OCI-LY1 (cell line): ENCODE data around the gene ATG7.
A peak's percentile ranks its signal among the peaks of the same experiment; 100 is the strongest.

ENCODE experiments used
- H2AFZ ChIP-seq: fragments of 200-600 bp; sonication (generic), shearing (Covaris generic); 2 replicates; pipeline ENCODE4 v1.6.0; 2014; ENCODE audit warnings: antibody characterized with exemption, mild to moderate bottlenecking, low read length
- H3F3A ChIP-seq: fragments of 200-600 bp; sonication (generic), shearing (Covaris generic); 2 replicates; pipeline ENCODE4 v1.6.0; 2014; ENCODE audit warnings: mild to moderate bottlenecking, antibody characterized with exemption, low read length, moderate library complexity; ENCODE audit not compliant: insufficient read depth
- H3K27ac ChIP-seq: fragments of 200-600 bp; sonication (generic); 2 replicates; pipeline ENCODE4 v1.5.1; 2014; ENCODE audit warnings: low read length, mixed run types, mild to moderate bottlenecking, low read depth; ENCODE audit not compliant: poor library complexity, severe bottlenecking
- H3K27me3 ChIP-seq: fragments of 200-600 bp; sonication (generic); 2 replicates; pipeline ENCODE4 v1.6.0; 2014; ENCODE audit warnings: antibody characterized with exemption, mild to moderate bottlenecking, low read length, moderate library complexity; ENCODE audit not compliant: insufficient read depth
- H3K36me3 ChIP-seq: fragments of 200-600 bp; sonication (generic); 2 replicates; pipeline ENCODE4 v1.6.1; 2014; ENCODE audit warnings: mild to moderate bottlenecking, antibody characterized with exemption, low read length, moderate library complexity, mixed read lengths; ENCODE audit not compliant: insufficient read depth
- H3K4me1 ChIP-seq: fragments of 200-600 bp; sonication (generic); 2 replicates; pipeline ENCODE4 v1.5.1; 2014; ENCODE audit warnings: mild to moderate bottlenecking, low read length, moderate library complexity; ENCODE audit not compliant: insufficient read depth, severe bottlenecking
- H3K4me2 ChIP-seq: fragments of 200-600 bp; sonication (generic), shearing (Covaris generic); 2 replicates; pipeline ENCODE4 v1.6.1; 2014; ENCODE audit warnings: low read length
- H3K4me3 ChIP-seq: fragments of 200-600 bp; sonication (generic); 2 replicates; pipeline ENCODE4 v1.5.1; 2014; ENCODE audit warnings: low read length, low read depth, mild to moderate bottlenecking, mixed read lengths; ENCODE audit not compliant: poor library complexity, severe bottlenecking
- H3K79me2 ChIP-seq: fragments of 200-600 bp; shearing (Covaris generic); 2 replicates; pipeline ENCODE4 v1.6.1; 2016; ENCODE audit warnings: mixed run types, low read length, mixed read lengths; ENCODE audit not compliant: insufficient read depth
- H3K9ac ChIP-seq: fragments of 200-600 bp; sonication (generic), shearing (Covaris generic); 2 replicates; pipeline ENCODE4 v1.6.1; 2014; ENCODE audit warnings: mild to moderate bottlenecking, low read length, mixed read lengths
- H3K9me2 ChIP-seq: fragments of 200-600 bp; sonication (generic), shearing (Covaris generic); 2 replicates; pipeline ENCODE4 v1.6.1; 2014; ENCODE audit warnings: low read depth, mild to moderate bottlenecking, low read length, mixed read lengths
- H3K9me3 ChIP-seq: fragments of 200-600 bp; shearing (Covaris generic); 2 replicates; pipeline ENCODE4 v1.6.1; 2014; ENCODE audit warnings: low read length, mixed read lengths
- H4K20me1 ChIP-seq: fragments of 200-600 bp; sonication (generic), shearing (Covaris generic); 2 replicates; pipeline ENCODE4 v1.6.0; 2016; ENCODE audit warnings: mild to moderate bottlenecking, low read length; ENCODE audit not compliant: insufficient read depth
- CTCF ChIP-seq: fragments of 200-600 bp; sonication (generic), shearing (Covaris generic); IDR thresholded peaks from 2 replicates; pipeline ENCODE4 v1.5.1; 2017; ENCODE audit warnings: mild to moderate bottlenecking, antibody characterized with exemption, low read length, moderate library complexity, mixed read lengths
- EZH2 ChIP-seq: fragments of 200-600 bp; sonication (generic), shearing (Covaris generic); IDR thresholded peaks from 2 replicates; pipeline ENCODE4 v1.8.0; 2017; ENCODE audit warnings: borderline replicate concordance, mixed run types, mild to moderate bottlenecking, antibody characterized with exemption, low read length, moderate library complexity, mixed read lengths

Gene ATG7

GRCh38 chr3:11269007-11269406, 3.2 kb upstream of the ATG7 start:
- Histone ChIP-seq H2AFZ (no peak overlapping the region), H3K9me2 (no peaks in the 10 kb centered on the region), H3K9ac (no peak overlapping the region), H3K79me2 (peaks cover 15% of the 10 kb centered on the region), H3K4me3 (no peak overlapping the region), H3K4me1 (peaks cover 16% of the 10 kb centered on the region), H3K27me3 (no peaks in the 10 kb centered on the region), H3K4me2 (no peak overlapping the region), H3K9me3 (no peaks in the 10 kb centered on the region), H3K36me3 (peaks cover under 1% of the 10 kb centered on the region; the same call in 1 of the 2 replicates), H3F3A (no peaks in the 10 kb centered on the region), H4K20me1 (no peaks in the 10 kb centered on the region), H3K27ac (no peak overlapping the region)
- TF ChIP-seq EZH2 (no peak), CTCF (no peak)

GRCh38 chr3:11272906-11273574, 843 bp downstream of the ATG7 start:
- Histone ChIP-seq H3K9ac (peak overlapping the region; percentile 91), H3K27ac (peak overlapping the region; percentile 5), H3K4me3 (peak overlapping the region; percentile 86), H3K9me3 (no peaks in the 10 kb centered on the region), H3K27me3 (no peaks in the 10 kb centered on the region), H4K20me1 (no peaks in the 10 kb centered on the region), H3K9me2 (no peaks in the 10 kb centered on the region), H3K36me3 (peaks cover 16% of the 10 kb centered on the region; the same call in 1 of the 2 replicates), H2AFZ (no peak overlapping the region), H3F3A (no peaks in the 10 kb centered on the region), H3K79me2 (peaks cover 21% of the 10 kb centered on the region), H3K4me2 (peak overlapping the region; percentile 73), H3K4me1 (peaks cover 18% of the 10 kb centered on the region)
- no peak for TF ChIP-seq EZH2

GRCh38 chr3:11273891-11274291, 1.7 kb downstream of the ATG7 start:
- no peak overlapping the region for H3K4me3 ChIP-seq
- H3K27ac ChIP-seq, result no peak overlapping the region
- peaks cover 21% of the 10 kb centered on the region for H3K79me2 ChIP-seq
- TF ChIP-seq EZH2, result no peak
- no peak for TF ChIP-seq CTCF
- H3K9ac ChIP-seq, result no peak overlapping the region
- peaks cover 16% of the 10 kb centered on the region; the same call in 1 of the 2 replicates for H3K36me3 ChIP-seq
- H4K20me1 ChIP-seq, result no peaks in the 10 kb centered on the region
- no peaks in the 10 kb centered on the region for H3K9me2 ChIP-seq
- H3K4me1 ChIP-seq, result peaks cover 18% of the 10 kb centered on the region
- H2AFZ ChIP-seq, result no peak overlapping the region
- H3K4me2 ChIP-seq, result peak overlapping the region; percentile 73; the same call in 1 of the 2 replicates
- no peaks in the 10 kb centered on the region for H3K27me3 ChIP-seq
- no peaks in the 10 kb centered on the region for H3F3A ChIP-seq
- no peaks in the 10 kb centered on the region for H3K9me3 ChIP-seq

- H3F3A ChIP-seq, result no peaks in the 10 kb centered on the region
- H3K36me3 ChIP-seq, result peaks cover 16% of the 10 kb centered on the region; the same call in 1 of the 2 replicates
- H3K9me3 ChIP-seq, result no peaks in the 10 kb centered on the region
- H3K27ac ChIP-seq, result no peak overlapping the region
- H3K9ac ChIP-seq, result no peak overlapping the region
- TF ChIP-seq EZH2 (no peak), CTCF (no peak)
- H3K27me3 ChIP-seq, result no peaks in the 10 kb centered on the region
- peaks cover 21% of the 10 kb centered on the region for H3K79me2 ChIP-seq
- H3K4me3 ChIP-seq, result no peak overlapping the region
- H3K9me2 ChIP-seq, result no peaks in the 10 kb centered on the region
- no peaks in the 10 kb centered on the region for H4K20me1 ChIP-seq
- peaks cover 18% of the 10 kb centered on the region for H3K4me1 ChIP-seq
- no peak overlapping the region for H2AFZ ChIP-seq
- no peak overlapping the region for H3K4me2 ChIP-seq
Observed at GRCh38 chr3:11274566-11275142, 2.5 kb downstream of the ATG7 start.
